Esophagus muscularis mucosa (tissue), 3 donors: ENCODE results near the gene TRIP13.
"Not testable (repeated sequence)": the region's sequence is repeated elsewhere in the genome, so short reads cannot be mapped to it uniquely, and the experiment has no call there.

ENCODE experiments used
- CTCF ChIP-seq, 3 experiments: fragments of 200-600 bp in 2 of 3; fragments of 450-650 bp in 1 of 3; sonication (generic) in 2 of 3; IDR thresholded peaks; one replicate each; pipeline ENCODE4 v1.5.1; 2017 to 2019; ENCODE audit warnings: antibody characterized with exemption in 3 of 3, mild to moderate bottlenecking in 2 of 3, moderate library complexity in 1 of 3
- POLR2A ChIP-seq: fragments of 450-650 bp; IDR thresholded peaks from one replicate; pipeline ENCODE4 v1.6.1; 2017; ENCODE audit warnings: antibody characterized with exemption, moderate library complexity, mild to moderate bottlenecking, low read depth

GRCh38 chr5:847736-848135 lies 44.9 kb upstream of the TRIP13 start:
- not testable (repeated sequence) for TF ChIP-seq CTCF (IDR thresholded peaks at IDR 0.05); POLR2A
